ENCODE data around the gene PHYHD1. TPM values are rescaled to one million over a fixed set of nuclear protein-coding genes. Genes with fewer than 3 reads are reported as not detected.

PHYHD1 gene
- total RNA-seq (2014; rRNA removed; shearing (Covaris generic)), result not detected in 2 replicates

GRCh38 chr9:128920381-128921058 lies at the start of gene PHYHD1:
PHYHD1 (plus strand) TSS chr9:128920982; CDS start chr9:128922324, 1,342 bp downstream.
- no peak for DNase-seq (ENCODE audit: low spot score)

DNA sequence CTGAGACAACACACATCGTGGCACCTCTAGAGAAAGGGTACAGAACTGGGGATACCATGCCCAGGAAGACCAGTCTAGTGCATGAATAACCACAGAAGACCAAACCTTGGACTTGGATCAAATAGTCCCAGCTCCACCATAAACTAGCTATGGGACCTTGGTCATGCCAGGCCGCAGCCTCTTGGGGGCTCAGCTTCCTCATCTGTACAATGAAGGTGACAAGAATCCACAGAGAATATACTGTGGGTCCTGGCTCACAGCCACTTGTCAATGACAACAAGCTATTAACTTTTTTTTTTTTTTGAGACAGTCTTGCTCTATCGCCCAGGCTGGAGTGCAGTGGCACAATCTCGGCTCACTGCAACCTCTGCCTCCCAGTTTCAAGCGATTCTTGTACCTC lies 42.9 kb upstream of the PHYHD1 start:
- DNase-seq (ENCODE audit: low spot score), result no peak

DNA sequence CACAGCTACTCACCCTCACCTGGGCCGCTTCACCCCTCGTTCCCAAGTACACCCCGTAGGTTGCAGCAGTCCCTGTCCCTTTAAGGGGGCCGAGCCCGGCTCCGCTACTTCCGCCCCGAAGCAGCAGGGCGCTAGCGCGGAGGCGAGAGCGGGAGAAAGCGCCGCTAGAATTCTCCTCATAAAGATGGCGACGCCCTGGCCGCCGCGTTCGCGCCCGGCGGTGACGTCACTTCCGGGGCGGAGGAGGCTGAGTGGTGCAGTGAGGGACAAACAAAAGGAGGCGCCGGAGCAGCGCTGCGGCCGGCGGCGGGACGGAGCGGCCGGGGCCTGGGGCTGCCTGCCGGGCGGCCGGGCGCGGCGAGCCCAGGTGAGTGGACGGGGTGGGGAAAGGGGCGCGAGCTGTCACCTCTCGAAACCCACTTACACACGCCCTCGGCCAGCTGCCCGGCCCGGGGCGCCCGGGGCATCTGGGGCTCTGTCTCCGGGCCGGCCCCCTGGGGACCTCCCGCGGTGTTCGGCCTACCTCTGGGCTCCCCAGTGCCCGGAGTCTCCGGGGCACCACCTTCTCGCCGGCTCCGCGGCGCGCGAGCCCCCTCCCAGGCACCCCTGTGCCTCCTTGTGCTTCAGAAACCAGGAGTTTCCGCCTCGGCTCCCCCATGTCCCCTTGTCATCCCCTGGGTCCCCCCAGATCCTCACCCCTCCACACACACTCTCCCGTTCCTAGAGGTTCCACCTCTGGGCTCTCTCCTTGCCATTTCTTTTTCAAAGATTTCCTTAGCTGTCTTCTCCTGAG lies 38.7 kb upstream of the PHYHD1 start, which contains the start of the genes KYAT1 and LRRC8A:
TSS of gene KYAT1 (minus strand) at position 67 of the 793 bp plus-strand sequence. CDS start 36,545 bp downstream, outside the sequence.
TSS of gene LRRC8A (plus strand) at position 250 of the 793 bp plus-strand sequence. CDS start 25,032 bp downstream, outside the sequence.
- DNase-seq (ENCODE audit: low spot score), result peak; percentile 93

GRCh38 chr9:128882677-128883603 lies 37.8 kb upstream of the PHYHD1 start:
- DNase-seq (ENCODE audit: low spot score), result peak; percentile 3

DNA sequence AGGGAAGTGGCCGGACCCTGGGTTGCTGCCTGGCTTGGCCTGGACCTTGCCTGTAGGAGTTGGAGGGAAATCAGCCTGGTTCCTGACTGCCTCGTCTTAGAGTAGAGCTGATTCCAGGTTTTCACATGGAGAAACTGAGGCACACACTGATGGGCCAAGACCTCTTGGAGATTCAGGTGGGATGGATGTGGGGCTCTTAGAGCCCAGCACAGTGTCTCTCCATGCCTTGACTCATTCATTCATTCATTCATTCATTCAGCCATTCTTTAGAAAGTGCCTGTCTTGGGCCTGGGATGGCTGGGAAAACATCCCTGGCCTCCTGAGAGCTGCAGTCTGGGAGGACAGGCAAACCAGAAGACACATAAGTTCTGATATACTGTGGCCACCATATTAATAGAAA lies 36.6 kb upstream of the PHYHD1 start:
- no peak for DNase-seq (ENCODE audit: low spot score)

- no peak for DNase-seq (ENCODE audit: low spot score)
Observed at GRCh38 chr9:128885376-128885775, 35.4 kb upstream of the PHYHD1 start.

GRCh38 chr9:128885798-128886197 lies 35.0 kb upstream of the PHYHD1 start:
- DNase-seq (ENCODE audit: low spot score), result no peak

DNA sequence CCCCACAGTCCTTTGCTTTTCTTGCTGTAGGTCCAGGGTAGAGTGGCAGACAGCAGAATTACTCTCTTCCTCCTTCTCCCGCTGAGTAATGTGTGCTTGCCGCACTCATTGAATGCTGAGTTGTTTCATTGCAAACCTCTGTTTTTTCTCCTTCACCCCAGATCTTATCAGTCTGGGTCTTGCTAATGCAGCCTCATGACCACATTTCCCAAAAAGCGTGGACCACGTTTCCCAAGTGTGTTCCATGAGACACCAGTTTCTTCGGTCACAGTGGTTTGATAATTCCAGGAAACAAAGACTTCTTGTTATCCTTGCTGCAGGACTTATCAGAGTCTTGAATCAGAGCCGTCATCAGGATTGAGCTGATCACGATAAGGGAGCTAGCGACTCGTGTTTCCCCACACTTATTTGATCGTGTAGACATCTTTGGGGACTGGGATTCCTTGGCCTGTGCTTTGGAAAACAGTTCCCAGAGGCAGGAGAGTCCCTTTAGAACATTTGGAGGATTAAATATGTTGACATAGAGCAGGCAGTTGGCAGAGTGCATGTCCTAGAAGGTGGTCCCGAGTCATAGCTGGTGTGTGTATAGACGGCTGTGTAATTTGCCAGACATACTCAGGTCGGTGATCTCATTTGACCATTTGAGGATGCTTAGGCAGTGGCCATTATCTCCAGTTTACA lies 34.4 kb upstream of the PHYHD1 start:
- DNase-seq (ENCODE audit: low spot score), result no peak

DNA sequence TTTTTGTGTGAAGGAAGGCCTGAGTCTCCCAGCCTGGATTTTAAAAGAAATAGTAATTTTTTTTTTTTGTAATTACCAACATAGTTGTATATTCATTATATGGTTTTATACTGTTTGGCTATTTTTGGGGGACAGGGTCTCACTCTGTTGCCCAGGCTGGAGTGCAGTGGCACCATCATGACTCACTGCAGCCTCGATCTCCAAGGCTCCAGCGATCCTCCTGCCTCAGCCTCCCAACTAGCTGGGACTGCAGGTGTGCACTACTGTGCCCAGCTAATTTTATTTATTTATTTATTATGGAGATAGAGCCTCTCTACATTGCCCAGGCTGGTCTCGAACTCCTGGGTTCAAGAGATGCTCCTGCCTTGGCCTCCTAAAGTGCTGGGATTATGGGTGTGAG lies 33.7 kb upstream of the PHYHD1 start:
- no peak for DNase-seq (ENCODE audit: low spot score)

DNA sequence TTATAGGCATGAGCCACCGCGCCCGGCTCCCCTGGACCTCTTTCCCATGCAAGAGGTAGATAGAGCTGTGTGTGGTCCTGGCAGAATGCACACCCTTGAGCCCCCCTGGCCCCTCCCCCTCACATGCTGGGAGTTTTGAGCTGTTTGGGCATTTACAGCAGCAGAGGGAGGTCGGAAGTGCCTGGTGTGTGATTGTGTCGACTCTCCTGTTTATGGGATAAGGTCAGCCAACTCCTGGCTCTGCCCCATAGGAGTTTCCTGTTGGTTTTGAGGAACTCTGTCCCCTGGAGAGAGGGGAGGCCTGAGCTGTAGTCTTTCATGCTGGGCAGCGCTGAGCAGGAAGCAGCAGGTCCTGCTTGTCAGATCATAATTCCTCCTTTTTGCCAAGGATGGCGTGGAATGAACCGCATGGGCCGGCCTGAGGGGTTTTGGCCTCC lies 32.9 kb upstream of the PHYHD1 start:
- DNase-seq (ENCODE audit: low spot score), result no peak

GRCh38 chr9:128891321-128892220 lies 29.2 kb upstream of the PHYHD1 start:
- no peak for DNase-seq (ENCODE audit: low spot score)

DNA sequence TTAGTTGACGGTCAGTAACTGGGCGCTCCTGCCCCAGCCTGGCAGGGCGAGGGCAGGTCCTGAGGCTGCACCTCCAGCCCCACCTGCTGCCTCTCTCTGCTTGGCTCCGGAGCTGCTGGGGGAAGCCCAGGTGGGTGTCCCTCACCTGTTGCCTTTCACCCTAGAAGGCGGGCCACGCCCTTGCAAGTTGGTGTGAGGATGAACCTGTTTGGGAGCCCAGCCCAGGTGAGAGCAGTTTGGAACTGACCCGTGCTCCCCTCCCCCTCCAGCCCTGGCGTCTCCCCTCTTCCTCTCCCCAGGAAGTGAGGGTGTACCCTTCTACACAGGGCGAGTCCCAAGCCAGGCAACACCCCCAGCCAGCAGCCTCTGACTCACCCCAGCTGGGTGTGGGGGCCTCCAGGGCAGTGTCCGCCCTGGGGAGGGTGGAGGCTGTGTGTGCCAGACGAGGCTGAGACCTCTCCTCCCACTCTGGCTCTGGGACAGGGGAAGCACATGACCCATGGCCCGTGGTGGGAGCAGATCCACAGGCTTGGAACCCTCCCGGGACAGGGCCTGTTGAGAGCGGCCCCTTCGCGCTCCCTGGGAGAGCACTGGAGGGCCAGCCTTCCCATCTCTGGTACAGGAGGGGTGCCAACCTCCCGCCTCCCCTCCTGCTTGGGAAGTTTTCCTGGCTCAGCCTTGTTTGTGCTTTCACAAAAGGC lies 28.4 kb upstream of the PHYHD1 start:
- peak; percentile 83 for DNase-seq (ENCODE audit: low spot score)

GRCh38 chr9:128893354-128893753 lies 27.4 kb upstream of the PHYHD1 start:
- no peak for DNase-seq (ENCODE audit: low spot score)

DNA sequence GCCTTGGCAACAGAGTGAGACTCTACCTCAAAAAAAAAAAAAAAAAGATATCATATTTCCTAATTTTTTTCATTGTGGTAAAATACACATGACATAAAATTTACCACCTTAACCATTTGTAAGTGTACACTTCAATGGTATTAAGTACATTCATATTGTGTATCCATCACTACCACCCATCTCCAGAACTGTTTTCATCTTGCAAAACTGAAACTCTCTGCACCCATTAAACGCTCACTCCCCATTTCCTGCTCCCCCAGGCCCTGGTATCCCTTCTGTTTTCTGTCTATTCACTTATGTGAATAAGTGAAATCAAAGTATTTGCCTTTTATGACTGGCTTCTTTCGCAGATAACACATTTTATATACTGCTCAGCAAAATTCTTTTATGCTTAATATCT lies 26.0 kb upstream of the PHYHD1 start:
- DNase-seq (ENCODE audit: low spot score), result no peak

DNA sequence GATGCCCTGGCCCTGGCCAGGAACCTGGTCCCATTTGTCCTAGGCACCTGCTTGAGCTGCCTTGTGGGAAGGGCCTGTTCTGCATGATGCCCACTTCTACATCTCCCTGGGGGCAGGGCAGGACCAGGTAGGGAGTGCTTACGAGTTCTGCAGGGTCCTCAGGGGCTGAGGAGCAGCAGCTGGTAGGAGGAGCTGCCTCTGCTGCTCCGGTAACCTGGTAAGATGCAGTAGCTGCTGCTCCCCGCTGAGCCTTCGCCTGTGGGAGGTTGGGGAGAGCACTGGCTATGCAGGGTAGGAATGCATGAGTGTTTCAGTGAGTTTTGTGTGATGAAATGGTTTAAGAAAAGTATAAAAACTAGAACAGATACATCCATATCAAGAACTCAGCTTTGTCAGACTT lies 25.2 kb upstream of the PHYHD1 start:
- DNase-seq (ENCODE audit: low spot score), result no peak

DNA sequence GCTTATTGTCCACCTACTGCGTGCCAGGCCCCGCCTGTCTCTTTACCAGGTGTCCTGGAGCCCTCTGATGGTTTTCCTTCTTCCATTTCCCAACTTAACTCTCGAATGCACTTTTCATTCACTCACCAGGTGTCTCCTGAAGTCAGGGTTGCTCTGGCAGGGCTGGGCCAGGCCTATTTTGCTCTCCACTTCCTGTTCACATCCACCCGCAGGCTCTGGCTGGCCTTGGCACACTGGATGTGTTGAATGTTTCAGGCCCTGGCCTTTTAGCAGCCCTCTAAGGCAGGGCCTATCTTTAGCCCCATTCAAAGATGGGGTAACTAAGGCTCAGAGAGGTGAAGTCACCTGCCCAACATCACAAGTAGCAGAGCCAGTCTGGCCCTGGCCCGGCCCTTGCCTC lies 22.4 kb upstream of the PHYHD1 start:
- no peak for DNase-seq (ENCODE audit: low spot score)

DNA sequence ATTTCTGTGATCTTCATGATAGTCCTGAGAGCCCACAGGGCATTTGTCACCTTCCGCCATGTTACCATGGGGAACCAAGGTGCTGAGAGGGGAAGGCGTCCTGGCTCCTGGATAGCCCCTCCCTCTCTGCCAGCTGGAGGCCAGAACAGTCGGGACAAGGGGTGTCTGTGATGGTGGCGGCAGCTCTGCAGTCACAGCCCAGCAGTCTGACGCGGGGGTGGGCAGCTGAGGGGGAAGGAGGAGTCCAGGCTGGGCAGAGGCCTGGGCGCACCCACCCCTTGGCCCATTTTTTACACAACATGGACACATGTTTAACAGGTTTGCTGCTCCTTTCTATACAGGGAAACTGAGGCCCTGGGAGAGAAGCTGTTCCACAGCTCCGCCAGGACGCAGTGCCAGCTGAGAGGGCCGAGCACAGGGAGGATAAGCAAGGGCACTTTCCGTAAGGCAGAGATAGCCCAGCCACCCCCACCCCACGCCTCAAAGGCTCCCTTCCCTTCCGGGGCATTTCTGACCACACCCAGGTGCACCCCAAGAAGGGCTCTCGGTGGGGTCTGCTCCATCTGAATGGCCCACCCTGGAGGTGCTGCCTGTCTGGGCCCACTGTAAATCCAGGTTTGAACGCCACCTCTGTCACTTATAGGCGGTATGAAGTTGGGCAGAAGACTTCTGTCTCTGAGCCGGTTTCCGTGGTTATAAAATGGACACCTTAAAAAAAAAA lies 21.8 kb upstream of the PHYHD1 start:
- DNase-seq (ENCODE audit: low spot score), result no peak

DNA sequence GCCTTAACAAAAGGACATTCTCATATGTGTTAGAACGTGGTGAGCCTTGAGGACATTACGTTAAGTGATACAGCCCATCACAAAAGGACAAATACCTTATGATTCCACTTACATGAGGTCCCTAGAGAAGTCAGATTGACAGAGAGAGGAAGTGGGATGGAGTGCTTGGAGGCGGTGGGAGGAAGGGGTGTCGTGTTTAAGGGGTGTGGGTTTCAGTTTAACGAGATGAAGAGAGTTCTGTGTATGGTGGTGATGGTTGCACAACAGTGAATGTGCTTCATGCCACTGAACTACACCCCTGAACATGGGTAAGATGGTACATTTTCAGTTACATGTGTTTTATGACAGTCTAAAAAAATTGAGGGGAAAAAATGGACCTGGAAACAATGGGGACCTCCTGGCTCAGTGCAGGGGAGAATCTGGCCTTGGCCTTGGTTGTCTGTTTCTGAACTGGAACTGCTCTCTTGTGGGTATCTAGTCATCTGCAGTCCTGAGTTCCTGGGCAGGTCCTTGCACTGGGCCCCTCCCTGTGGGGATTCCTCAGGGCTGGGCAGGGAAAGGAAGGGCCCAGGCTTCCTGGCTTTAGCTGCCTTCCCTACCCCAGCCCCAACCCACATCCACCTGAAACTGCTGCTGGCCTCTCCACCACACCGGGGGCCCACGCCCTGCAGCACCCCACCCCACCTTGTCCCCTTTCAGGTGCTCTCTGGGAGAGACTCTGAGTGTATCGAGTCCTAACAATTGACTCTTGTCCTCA lies 21.0 kb upstream of the PHYHD1 start:
- DNase-seq (ENCODE audit: low spot score), result no peak
